ENCODE results near the gene DLX6.

Gene DLX6

DNA sequence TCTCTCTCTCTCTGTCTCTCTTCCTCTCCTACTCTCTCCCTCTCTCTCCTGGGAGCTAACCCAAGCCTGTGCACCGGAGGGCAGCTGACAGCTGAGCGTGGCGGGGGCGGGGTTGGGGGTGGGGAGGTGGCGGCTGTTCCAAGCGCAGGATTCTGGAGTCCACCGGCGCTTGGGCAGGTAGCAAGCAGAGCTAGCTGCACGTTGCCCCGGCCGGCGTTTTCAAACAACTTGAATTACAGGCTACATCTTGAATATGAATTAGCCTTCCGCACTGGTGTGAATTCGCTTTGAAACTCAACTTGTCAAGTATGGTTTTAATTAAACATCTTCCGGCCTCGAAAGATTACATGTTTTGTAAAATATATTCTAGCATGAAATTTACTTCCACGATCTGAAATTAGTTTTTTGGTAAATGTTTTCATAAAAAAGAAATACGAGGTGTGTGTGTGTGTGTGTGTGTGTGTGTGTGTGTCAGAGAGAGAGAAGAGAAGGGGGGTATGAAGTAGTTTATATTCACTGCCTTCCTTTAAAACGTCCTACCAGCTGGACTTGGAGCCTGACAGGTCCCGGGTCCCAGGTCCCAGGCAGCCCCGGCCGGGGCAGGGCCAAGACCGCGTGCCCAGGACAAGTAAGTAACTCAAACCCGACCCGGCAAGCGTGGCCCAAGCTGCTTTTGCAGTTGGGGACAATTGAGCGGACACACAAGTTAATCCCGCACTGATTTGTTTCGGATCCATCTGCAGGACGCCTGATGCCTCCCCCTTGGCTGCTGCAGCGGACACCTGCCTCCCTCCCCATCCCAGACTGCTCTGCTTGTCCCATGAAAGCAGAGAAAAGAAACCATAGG, 9.0 kb upstream of the DLX6 start:
- DNase-seq, result no peak

DNA sequence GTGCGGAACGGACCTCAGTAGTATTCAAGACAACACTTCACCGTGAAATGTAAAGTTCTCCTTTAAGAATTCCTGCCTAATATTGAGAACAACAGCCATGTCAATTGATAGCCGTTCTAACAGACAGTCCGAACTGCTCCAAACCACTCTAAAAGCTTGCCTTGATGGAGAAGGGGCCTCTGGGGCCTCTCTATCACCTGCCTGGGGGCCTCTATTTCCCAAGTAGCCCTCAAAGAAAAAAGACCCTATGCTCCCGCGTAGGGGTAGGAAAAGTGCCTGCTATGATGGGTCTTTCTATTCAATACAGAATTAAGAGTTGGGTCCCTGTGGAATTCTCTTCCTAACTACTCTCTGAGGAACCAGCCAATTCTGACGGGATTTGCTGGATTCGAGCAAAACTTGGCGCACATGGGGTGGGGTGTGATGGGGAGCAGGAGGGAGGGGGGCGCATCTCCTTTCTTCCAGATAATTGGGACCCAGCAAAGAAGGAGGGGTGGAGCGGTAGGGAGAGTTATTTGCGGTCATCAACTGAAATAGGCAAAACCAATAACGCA, 8.3 kb upstream of the DLX6 start:
- DNase-seq, result no peak

DNA sequence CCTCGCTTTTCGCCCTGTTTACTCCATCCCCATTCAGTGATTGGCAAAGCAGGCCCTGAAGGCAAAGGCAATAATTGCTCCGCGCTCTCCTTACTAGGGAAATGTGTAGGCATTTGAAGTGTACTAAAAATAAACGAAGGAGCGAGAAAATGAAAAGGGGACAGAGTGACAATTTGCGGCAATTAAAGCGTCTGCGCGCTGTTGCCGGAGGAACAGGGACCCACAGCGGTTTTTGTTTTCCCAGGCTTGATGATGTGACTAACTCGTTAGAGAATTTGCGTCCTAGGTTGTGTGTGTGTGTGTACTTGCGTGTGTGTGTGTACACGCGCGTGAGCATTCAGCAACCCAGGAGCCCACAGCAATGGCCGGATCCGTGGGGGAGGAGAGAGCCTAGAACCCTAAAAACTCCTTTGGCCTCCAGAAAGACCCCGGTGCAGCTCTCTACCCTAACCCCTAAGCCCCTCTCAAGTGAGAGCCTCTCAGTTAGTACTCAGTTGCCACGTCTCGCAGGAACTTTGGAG, 7.8 kb upstream of the DLX6 start:
- DNase-seq, result no peak

DNA sequence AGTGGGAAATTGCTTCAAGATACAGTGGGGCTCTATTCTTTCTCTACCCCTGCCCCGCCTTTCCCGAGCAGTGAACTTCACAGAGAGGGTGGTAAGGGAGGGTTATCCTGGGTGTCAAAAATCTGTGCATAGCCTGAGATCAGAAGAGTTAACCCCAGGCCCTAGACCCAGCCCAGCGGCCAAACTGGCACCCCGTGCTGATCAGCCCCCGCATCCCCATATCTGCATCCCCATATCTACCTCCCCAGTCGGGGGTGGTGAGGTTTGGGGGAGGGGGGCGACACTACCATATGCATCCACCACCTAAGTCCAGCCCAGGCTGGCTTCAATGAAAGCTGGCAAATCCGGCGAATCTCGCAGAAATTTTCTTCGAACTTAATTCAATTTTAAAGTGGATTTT, 7.0 kb upstream of the DLX6 start:
- no peak for DNase-seq

- no peak for DNase-seq
Observed at GRCh38 chr7:96998744-96999143, 6.6 kb upstream of the DLX6 start.

- no peak for DNase-seq
Observed at GRCh38 chr7:97001221-97001620, 4.1 kb upstream of the DLX6 start.

DNA sequence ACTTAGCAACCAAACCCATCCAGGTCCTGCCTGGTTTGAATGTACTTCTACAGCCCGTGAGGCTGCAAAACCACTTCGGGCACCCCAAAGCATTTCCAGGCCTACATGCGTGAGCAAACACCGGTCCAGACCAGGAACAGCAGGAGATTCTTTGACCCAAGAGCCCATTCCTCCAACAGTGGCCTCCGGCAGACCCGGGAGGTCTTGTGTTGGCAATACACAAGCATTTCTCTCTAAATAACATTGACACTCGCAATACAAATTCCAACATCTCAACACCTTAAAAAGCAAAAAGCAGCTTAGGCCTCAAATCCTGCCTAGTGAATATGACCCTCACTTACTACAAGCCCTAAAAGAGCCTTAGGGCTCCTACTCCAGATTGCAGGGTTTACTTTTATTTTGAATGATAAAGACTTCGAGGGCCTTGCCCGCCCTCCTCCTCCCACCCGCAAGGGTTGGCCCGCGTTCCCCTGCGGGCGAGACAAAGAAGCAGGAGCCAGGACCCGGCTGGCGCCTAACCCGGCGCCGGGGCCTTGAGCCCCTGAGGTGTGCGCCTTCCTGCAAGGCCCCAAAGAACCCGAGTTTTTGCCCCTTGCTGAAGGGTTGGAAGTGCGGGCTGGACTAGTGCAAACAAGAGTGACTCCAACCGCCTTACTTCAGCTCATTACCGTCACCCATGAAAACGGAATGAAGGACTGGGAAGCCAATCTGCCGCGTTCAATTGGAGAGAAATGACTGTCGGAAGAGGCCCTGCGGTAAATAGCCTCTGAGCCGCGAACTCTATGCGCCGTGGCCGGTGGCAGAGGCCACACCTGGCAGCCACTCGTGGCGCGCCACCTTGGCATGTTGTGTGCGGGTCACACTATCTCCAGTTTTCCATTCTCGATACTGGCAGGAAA, 3.4 kb upstream of the DLX6 start:
- DNase-seq, result no peak

- DNase-seq, result no peak
Observed at GRCh38 chr7:97002555-97003261, 2.6 kb upstream of the DLX6 start.

DNA sequence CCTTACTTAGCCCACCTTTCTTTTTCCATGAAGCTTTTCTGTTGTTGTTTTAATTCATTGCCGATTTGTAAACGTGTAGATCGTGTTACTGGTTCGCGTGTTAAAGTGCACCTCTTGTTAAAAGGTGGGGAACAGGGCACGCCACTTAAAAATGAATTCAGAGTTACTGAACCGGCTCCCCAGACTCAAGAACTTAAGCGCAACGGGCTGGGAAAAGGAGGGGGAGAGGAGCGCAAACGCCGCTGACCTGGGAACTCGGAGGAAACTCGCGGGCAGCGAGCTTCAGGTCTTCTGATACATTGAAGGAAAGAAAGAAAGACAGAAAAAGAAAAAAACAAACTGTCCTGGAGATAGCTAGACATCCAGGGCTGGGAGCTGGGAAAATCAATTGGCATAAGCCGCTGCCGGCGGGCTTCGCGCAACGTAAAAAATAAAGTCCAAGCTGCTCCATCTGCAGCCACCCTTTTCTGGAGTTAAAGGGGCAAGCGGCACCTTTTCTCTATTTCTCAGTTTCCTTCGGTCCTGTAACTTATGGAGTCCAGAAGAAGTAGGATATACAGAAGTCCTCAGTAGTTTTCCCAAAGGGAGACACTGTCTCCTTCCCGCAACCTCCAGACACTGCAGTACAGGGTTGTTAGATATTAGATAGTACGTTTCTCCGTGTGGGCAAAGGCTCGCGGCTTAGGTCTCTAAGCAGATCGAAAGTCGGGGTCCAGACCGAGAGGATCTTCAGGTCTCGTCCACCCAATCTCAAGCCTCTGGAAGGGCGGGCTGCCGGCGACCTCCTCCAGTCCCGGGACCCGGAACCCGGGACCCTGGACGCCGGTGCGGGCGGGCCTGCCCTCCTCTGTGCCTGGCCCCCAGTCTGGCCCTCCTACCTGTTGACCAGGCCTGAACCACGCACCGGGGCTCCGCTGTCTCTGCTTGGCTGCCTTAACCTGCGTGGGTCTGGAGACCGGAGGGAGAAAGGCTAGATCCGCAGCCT, 1.8 kb upstream of the DLX6 start:
- DNase-seq, result no peak

DNA sequence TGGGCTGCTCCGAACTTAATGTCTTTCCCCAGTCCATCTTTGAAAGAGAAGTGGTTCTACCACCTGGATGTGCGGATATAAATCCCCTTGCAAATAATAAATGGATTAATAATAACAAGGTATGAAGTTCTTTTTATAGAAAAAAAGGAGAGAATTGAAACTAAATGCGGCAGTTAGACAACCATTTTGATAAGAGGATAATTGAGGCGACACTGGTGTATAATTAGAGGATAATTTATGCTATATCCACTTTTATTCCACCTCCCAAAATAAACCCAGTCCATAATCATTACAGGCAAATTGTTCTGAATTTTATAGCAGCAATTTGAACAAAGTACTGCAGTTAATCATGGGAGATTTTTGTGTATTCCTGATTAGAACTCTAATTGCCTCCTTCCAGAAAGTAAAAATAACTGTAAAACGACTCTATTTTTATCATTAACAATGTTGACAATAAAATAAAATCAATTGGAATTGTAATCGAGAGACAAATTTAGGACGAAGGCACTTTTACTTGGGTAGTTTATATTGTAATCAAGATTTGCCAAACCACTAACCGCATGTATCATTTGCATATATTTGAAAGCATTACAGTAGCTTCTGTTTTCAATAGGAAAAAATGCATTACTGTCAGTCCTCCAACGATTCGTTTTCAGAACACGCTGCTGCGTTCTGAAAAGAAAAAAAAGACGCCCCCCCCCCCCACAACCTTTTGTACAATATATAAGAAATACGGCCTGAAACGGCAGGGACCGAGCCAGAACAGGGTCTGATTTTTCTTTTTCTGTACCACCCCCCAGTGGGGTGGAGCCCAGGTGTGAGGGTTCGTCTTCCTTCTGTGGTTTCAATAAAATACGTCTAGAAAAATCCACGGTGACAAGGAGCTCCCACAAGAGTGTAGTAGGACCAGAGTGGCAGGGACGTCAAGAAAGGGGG, 838 bp upstream of the DLX6 start:
- no peak for DNase-seq

DNA sequence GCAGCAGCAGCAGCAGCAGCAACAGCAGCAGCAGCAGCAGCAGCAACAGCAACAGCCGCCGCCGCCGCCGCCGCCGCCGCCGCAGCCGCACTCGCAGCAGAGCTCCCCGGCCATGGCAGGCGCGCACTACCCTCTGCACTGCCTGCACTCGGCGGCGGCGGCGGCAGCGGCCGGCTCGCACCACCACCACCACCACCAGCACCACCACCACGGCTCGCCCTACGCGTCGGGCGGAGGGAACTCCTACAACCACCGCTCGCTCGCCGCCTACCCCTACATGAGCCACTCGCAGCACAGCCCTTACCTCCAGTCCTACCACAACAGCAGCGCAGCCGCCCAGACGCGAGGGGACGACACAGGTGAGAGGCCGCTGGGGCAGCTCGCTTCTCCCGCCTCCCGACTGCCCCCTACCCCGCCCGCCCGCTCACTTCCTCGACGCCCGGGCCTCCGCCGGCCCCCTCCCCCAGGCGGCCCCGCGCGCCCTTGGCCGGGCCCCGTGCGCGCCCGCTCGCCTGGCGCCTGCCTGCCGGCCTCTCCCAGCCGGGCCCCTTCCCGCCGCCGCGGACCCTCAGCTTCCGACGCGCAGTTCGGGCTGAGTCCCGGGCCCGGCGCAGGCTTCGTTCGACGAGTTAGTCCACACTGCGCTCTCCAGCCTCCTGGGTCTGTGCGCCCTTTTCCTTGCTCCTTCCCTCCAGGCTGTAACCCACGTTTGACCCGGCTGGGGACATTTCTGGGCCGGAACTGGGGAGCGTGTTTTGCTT, 882 bp downstream of the DLX6 start:
- no peak for DNase-seq

GRCh38 chr7:97006816-97007582, 1.6 kb downstream of the DLX6 start:
- DNase-seq, result no peak

- DNase-seq, result no peak
Observed at GRCh38 chr7:97007583-97007861, 2.2 kb downstream of the DLX6 start.

DNA sequence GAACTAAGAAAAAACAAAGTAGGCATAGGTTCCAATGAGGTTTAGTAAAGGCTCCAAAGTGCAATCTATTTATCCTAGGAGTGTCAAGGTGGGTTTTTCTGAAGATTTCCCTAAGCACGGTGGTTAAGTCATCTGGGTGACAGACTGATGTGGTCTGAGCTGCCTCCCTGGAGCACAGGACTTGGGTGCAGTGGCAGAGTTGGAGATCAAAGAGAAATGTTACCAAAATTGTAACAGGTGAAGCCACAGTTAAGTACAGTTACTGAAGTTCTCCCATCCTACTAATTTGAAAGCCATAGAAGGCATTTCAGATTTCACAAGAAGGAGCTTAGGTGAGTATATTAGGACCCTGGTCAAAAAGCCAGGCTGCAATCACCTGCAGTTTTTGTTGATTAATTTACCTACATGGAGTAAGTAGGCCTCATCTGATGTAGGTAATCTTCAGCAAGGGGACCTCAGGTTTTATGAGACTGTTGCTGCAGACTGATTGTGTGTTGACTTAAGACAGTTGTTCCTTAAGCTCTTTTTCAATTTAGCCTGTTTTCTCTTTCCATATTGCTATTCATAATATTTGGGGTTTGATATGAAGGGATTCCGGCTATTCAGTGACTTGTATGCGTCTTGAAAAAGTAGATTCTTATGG, 3.0 kb downstream of the DLX6 start:
- DNase-seq, result no peak

DNA sequence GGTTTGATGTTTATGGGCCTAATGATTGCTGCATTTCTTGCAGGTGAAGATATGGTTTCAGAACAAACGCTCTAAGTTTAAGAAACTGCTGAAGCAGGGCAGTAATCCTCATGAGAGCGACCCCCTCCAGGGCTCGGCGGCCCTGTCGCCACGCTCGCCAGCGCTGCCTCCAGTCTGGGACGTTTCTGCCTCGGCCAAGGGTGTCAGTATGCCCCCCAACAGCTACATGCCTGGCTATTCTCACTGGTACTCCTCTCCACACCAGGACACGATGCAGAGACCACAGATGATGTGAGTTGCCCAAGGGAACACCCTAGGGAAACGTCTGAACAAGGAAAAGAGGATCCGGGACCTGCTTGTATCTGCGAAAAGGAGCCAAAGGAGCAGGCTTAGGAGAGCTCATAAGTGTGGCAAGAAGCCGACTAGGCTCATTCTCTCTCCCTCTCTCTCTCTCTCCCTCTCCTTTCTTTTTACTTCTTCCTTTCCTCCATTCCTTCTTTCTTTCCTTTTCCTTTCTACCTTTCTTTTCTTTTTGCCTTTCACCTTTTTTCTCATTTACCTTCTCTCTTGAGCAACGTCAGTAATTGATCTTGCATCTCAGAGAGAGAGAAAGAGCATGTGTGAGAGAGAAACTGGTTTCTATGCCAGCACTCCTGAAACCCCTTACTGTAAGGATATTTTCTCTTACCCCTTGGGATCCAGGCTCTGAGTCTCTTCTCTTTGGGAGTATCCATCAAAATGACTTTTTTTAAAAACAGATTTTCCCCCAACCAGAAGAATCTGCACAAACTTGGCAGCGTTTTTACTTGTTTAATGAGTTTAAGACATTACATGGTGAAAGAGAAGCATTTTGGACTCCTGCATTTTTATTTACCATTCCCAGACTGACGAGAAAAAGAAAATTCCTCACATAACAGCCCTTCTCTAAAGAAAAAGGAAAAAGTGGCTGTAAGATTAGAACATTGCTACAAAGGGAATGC, 4.7 kb downstream of the DLX6 start:
- DNase-seq, result no peak

DNA sequence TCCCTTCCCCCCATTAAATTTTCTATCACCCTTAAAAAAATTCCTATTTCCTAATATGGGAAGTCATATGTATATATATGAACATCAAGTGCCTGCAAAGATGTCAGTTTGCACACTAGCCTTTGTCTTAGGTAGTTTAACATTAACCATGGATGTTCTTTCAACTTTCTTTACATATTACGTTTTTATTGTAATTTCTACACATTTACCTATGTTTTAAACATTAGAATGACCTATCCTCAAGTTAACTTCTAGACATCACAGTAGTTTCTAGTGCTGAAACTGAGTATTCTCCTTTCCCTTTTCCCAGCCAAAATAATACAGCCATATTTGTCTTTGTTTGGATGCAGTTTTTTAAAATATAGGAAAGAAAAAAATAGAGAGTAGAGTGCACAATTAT, 5.8 kb downstream of the DLX6 start:
- DNase-seq, result no peak
